ENCODE measurements around the gene CPB1. TPM values are rescaled to one million over a fixed set of nuclear protein-coding genes. Genes with fewer than 3 reads are reported as not detected.

CPB1 gene
- total RNA-seq, 1 donor from 2014 or later = not detected

DNA sequence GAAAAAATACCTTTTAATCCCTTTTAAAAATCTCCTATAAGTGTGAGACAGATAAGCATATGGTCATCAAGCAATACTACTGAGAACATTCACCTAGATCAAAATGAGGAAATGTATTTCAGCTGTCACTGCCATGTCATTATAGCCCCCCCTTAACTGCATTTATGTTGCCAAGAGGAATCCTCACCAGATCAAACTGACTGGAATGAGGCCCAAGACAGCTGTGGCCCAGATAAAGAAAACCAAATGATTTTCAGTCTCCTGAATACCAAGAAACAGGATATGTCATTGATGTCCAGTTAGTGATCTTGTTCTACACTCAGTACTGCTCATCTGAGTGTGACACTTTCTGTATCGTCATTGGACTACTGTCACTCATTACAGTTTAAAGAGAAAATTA, 35.1 kb upstream of the CPB1 start:
- H3K4me3 ChIP-seq (ENCODE audit: insufficient read depth, low read depth, low read length) = no peak overlapping the region
- H3K9me3 Mint-ChIP-seq (ENCODE audit: unreplicated experiment) = no peaks in the 10 kb centered on the region
- no peak overlapping the region for H3K27ac Mint-ChIP-seq (ENCODE audit: unreplicated experiment)
- no peak overlapping the region for H3K4me2 ChIP-seq (ENCODE audit: low read length)
- no peak overlapping the region for H3K9ac ChIP-seq (ENCODE audit: low read length)
- no peaks in the 10 kb centered on the region for H3K4me1 ChIP-seq (ENCODE audit: insufficient read depth, low read length)
- no peak overlapping the region for H3K4me3 Mint-ChIP-seq (ENCODE audit: unreplicated experiment)
- H3K27ac ChIP-seq (ENCODE audit: low read depth, low read length) = no peak overlapping the region
- H3K79me2 ChIP-seq (ENCODE audit: insufficient read depth, low read length) = no peaks in the 10 kb centered on the region
- H3K4me1 Mint-ChIP-seq (ENCODE audit: low read depth, unreplicated experiment) = peaks cover 3% of the 10 kb centered on the region
- no peaks in the 10 kb centered on the region for H4K20me1 ChIP-seq (ENCODE audit: insufficient read depth, low read length)
- no peaks in the 10 kb centered on the region for H3K36me3 Mint-ChIP-seq (ENCODE audit: low read depth, unreplicated experiment)
- no peaks in the 10 kb centered on the region for H3K27me3 Mint-ChIP-seq (ENCODE audit: low read depth, unreplicated experiment)
- no peaks in the 10 kb centered on the region for H3K27me3 ChIP-seq (ENCODE audit: insufficient read depth, low read length)
- H3K9me3 ChIP-seq (ENCODE audit: insufficient read depth, low read depth, low read length) = no peaks in the 10 kb centered on the region
- DNase-seq (ENCODE audit: low read depth) (no peak), FAIRE-seq (no peak)
- TF ChIP-seq CTCF (IDR thresholded peaks at IDR 0.05; ENCODE audit: insufficient read depth, low read depth, low read length) = no peak
- TF ChIP-seq EZH2 (IDR thresholded peaks at IDR 0.05; ENCODE audit: insufficient read depth, low read length) = no peak
- no peak overlapping the region for H2AFZ ChIP-seq (ENCODE audit: low read depth, low read length)
- H3K36me3 ChIP-seq (ENCODE audit: insufficient read depth, low read length) = no peaks in the 10 kb centered on the region

GRCh38 chr3:148796799-148797198, 30.8 kb upstream of the CPB1 start:
- no peak for DNase-seq (ENCODE audit: low read depth)
- Mint-ChIP-seq H3K27ac (ENCODE audit: unreplicated experiment) (no peak overlapping the region), H3K9me3 (ENCODE audit: unreplicated experiment) (no peaks in the 10 kb centered on the region), H3K36me3 (ENCODE audit: low read depth, unreplicated experiment) (no peaks in the 10 kb centered on the region), H3K4me3 (ENCODE audit: unreplicated experiment) (no peak overlapping the region), H3K27me3 (ENCODE audit: low read depth, unreplicated experiment) (no peaks in the 10 kb centered on the region), H3K4me1 (ENCODE audit: low read depth, unreplicated experiment) (peaks cover 3% of the 10 kb centered on the region)
- Histone ChIP-seq H3K36me3 (ENCODE audit: insufficient read depth, low read length) (no peaks in the 10 kb centered on the region), H3K9me3 (ENCODE audit: insufficient read depth, low read depth, low read length) (no peaks in the 10 kb centered on the region), H3K27ac (ENCODE audit: low read depth, low read length) (no peak overlapping the region), H3K27me3 (ENCODE audit: insufficient read depth, low read length) (no peaks in the 10 kb centered on the region), H3K4me1 (ENCODE audit: insufficient read depth, low read length) (no peaks in the 10 kb centered on the region), H3K4me2 (ENCODE audit: low read length) (no peak overlapping the region), H3K9ac (ENCODE audit: low read length) (no peak overlapping the region), H4K20me1 (ENCODE audit: insufficient read depth, low read length) (no peaks in the 10 kb centered on the region), H3K79me2 (ENCODE audit: insufficient read depth, low read length) (no peaks in the 10 kb centered on the region), H2AFZ (ENCODE audit: low read depth, low read length) (no peak overlapping the region), H3K4me3 (ENCODE audit: insufficient read depth, low read depth, low read length) (no peak overlapping the region)
- no peak for TF ChIP-seq CTCF (IDR thresholded peaks at IDR 0.05; ENCODE audit: insufficient read depth, low read depth, low read length)
- TF ChIP-seq EZH2 (IDR thresholded peaks at IDR 0.05; ENCODE audit: insufficient read depth, low read length) = no peak
- no peak for FAIRE-seq

- Histone ChIP-seq H2AFZ (ENCODE audit: low read depth, low read length) (no peak overlapping the region), H3K36me3 (ENCODE audit: insufficient read depth, low read length) (no peaks in the 10 kb centered on the region), H3K4me3 (ENCODE audit: insufficient read depth, low read depth, low read length) (no peak overlapping the region), H3K9ac (ENCODE audit: low read length) (no peak overlapping the region), H3K4me2 (ENCODE audit: low read length) (no peak overlapping the region), H3K27ac (ENCODE audit: low read depth, low read length) (no peak overlapping the region), H3K9me3 (ENCODE audit: insufficient read depth, low read depth, low read length) (no peaks in the 10 kb centered on the region), H3K27me3 (ENCODE audit: insufficient read depth, low read length) (no peaks in the 10 kb centered on the region), H3K4me1 (ENCODE audit: insufficient read depth, low read length) (no peaks in the 10 kb centered on the region), H4K20me1 (ENCODE audit: insufficient read depth, low read length) (no peaks in the 10 kb centered on the region), H3K79me2 (ENCODE audit: insufficient read depth, low read length) (no peaks in the 10 kb centered on the region)
- Mint-ChIP-seq H3K9me3 (ENCODE audit: unreplicated experiment) (no peaks in the 10 kb centered on the region), H3K4me3 (ENCODE audit: unreplicated experiment) (no peak overlapping the region), H3K27me3 (ENCODE audit: low read depth, unreplicated experiment) (no peaks in the 10 kb centered on the region), H3K27ac (ENCODE audit: unreplicated experiment) (no peak overlapping the region), H3K4me1 (ENCODE audit: low read depth, unreplicated experiment) (peaks cover 3% of the 10 kb centered on the region), H3K36me3 (ENCODE audit: low read depth, unreplicated experiment) (no peaks in the 10 kb centered on the region)
- FAIRE-seq (no peak), DNase-seq (ENCODE audit: low read depth) (no peak)
- TF ChIP-seq CTCF (IDR thresholded peaks at IDR 0.05; ENCODE audit: insufficient read depth, low read depth, low read length) (no peak), EZH2 (IDR thresholded peaks at IDR 0.05; ENCODE audit: insufficient read depth, low read length) (no peak)
Measured at GRCh38 chr3:148797795-148798194, 29.8 kb upstream of the CPB1 start.
